GM18511 (cell line): ENCODE data around the gene BAAT.

Experiments used
- ATAC-seq: cut with Tn5 transposase; IDR thresholded peaks from one replicate; pipeline ENCODE4 v1.9.1; 2021; ENCODE audit warnings: mild to moderate bottlenecking, moderate library complexity; ENCODE audit not compliant: unreplicated experiment

The BAAT gene

DNA sequence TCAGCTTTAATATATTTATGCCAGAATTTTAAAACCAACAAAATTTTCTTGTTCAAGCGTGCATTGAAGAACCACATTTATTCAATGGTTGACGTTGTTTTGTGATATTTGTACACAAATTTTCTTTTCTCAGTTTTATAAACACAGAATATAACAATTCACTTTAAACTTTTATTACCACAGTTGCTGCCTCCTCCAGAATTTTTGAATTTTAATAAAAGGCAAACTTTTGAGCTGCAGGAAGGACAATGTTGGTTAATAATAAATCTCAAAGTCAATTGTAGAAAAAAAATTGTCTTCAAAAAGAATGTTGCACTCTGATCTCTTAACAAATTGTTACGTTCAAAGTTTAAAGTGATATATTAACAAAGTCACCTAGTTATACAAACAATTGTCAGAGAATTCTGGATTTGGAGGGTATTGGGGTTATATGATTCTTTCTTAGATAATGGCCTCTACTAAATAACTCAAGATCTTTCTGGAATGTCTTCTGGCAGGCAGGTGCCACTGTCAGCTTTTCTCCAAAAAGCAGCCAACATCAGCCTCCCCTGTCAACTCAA, 60.5 kb downstream of the BAAT start:
- ATAC-seq: no peak

DNA sequence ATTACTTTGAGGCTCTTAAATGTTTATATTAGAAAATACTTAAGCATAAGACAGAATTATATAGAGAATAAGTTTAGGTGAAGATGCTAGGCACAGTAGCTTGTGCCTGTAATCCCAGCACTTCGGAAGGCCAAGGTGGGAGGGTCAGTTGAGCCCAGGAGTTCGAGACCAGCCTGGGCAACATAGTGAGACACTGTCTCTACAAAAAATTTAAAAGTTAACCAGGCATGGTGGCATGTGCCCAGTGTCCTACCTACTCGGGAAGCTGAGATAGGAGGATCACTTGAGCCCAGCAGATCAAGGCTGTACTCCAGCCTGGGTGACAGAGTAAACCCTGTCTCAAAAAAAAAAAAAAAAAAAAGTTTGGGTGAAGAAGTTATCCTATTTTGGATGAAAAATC, 61.7 kb downstream of the BAAT start:
- ATAC-seq: no peak

DNA sequence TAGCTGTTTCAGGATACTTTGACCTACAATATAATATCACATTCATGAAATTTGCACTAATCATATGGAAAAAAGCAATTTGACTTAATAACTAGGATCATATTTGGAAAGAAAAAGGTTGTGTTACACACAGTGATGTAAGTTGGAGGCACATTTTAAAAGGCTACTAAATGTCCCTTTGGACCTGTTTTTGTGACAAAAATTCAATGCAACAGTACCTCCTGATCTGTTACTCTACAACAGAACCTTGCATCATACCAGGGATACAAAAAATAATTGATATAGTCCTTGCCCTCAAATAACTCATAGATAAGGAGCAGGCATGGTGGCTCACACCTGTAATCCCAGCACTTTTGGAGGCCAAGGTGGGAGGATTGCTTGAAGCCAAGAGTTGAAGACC, 67.1 kb downstream of the BAAT start:
- ATAC-seq: no peak

DNA sequence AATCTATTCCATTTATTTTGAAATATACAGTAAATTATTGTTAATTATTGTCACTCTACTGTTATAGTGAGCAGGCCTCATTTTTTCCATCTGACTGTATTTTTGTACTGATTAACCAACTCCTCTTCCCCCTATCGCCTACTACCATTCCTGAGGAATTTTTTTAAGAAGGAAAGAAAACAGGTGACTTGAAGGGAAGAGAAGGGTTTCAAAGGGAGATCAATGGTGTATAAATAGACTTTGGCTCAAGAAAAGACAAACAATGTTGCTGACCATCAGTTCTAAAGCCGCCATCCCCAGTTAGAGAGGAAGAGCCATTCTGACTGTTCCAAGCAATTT, 69.7 kb downstream of the BAAT start:
- ATAC-seq: no peak

DNA sequence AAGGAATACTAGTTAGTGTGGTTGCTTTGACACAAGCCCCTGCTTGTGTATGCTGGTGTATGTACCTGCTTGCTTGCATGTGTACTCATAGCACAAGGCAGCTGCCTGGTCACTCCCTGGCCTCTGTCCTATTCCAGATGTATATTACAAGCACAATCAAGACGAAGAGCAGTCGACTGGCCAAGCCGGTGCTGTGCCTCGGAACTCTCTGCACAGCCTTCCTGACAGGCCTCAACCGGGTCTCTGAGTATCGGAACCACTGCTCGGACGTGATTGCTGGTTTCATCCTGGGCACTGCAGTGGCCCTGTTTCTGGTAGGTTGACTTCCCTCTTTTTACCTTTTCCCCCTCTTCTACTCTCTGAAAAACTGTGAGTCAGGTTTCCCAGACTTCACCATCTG, 72.1 kb downstream of the BAAT start:
- ATAC-seq: no peak

DNA sequence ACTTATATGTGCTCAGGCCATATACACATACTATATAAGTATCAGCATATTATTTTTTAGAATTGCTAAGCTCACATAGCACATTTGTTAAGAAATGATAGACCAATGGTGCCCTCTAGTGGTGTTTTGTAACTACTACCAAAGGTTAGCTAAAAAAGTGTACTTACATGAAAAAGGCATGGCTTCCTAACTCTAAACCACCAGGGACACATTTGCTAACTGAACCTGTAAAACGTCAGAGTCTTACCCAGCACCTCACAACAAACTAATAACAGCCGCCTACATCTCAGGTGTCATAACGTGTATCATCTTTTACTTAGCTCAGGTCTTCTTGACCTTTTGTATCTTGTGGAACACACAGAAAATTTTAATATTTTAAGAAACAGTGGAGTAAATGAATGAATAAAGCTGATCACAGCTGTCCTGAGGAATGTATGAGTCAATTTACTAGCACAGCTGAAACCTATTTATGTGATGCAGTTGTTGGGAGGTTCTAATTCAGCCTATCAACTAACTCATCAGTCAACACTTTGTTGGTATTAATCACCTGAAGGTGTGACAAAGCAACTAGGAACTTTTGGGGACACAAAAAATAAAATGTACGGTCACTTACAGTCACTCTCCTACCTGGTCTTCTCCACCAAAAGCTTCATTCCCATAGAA, 72.9 kb downstream of the BAAT start:
- peak; percentile 95 for ATAC-seq

DNA sequence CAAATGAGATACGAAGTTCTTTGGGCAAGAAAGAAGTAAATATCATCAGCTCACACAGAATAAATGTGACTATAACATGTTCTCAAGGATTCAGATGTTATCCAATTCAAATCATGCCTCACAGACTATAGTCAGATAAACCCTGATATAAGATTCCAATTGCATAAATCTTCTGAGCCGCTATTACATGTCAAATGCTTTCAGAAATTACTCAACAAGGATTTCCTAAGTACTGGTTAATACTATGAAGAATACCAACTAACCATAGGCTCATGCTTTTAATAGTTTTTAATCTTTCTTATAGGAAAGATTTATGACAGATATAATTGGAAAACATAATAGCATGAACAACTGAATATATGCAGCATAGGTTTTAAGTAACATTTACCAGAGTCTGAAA, 73.6 kb downstream of the BAAT start:
- ATAC-seq: no peak
